K562 (cell line): Measurements from ENCODE around the gene KRTAP13-1. TPM values are rescaled to one million over a fixed set of nuclear protein-coding genes. Genes with fewer than 3 reads are reported as not detected.

Source experiments
- ATAC-seq: fragments of 200-7000 bp; cut with Tn5 transposase; 3 replicates; pipeline ENCODE4 v1.9.1; 2020; ENCODE audit warnings: moderate library complexity
- Bru-seq: library from RNA; stranded (reverse); fragments of 400-500 nt; gene quantifications from one replicate; lab custom pipeline; 2021; lab: Mats Ljungman, UMichigan
- BruChase-seq, 2 experiments: library from RNA; stranded (reverse); fragments of 400-500 nt; gene quantifications; one replicate each; lab custom pipeline; 2021; lab: Mats Ljungman, UMichigan
- BruUV-seq: library from RNA; stranded (reverse); fragments of 400-500 nt; replicated peaks from 2 replicates; lab custom pipeline; 2021; lab: Mats Ljungman, UMichigan
- CTCF ChIA-PET: fragments of 300-600 bp; formaldehyde crosslinking; extraction: SDS; loops from one replicate; lab custom pipeline; 2021; ENCODE audit warnings: low intra/inter-chr PET ratio; lab: Yijun Ruan, JAX
- POLR2A ChIA-PET: fragments of 300-600, 350-650 bp; sonication (Branson Sonifier 250); formaldehyde crosslinking; extraction: SDS; loops from one replicate; lab custom pipeline; 2021; ENCODE audit warnings: antibody characterized with exemption, inconsistent platforms; lab: Yijun Ruan, JAX
- DNase-seq, 4 experiments: peaks; one replicate each; pipeline versions ENCODE4 v3.0.0 to v3.0.0-alpha.2; 2011 to 2018; ENCODE audit warnings: low spot score in 3 of 4, mixed read lengths in 3 of 4; ENCODE audit errors: extremely low read depth in 1 of 4
- FAIRE-seq: peaks from 2 replicates; lab custom pipeline; 2011; peaks lifted over from hg19 to GRCh38; lab: Jason Lieb, UNC
- H2AFZ ChIP-seq: 2 replicates; pipeline ENCODE4 v1.6.0; 2011; ENCODE audit warnings: low read depth, low read length, control low read depth, inconsistent platforms
- H3K27ac ChIP-seq: fragments of 200-600 bp; 3 replicates; pipeline ENCODE4 v1.8.0; 2011; ENCODE audit warnings: low read depth, mild to moderate bottlenecking, control low read depth, inconsistent platforms, low read length, moderate library complexity, mixed read lengths; ENCODE audit errors: extremely low read depth
- H3K27me3 ChIP-seq, 2 experiments: fragments of 300-600 bp in 1 of 2; 2 replicates in 1 of 2; 3 replicates in 1 of 2; pipeline versions ENCODE4 v1.6.0 to v1.8.0; 2011; ENCODE audit warnings: inconsistent platforms in 2 of 2, low read length in 2 of 2, mild to moderate bottlenecking in 1 of 2, mixed read lengths in 1 of 2, moderate library complexity in 1 of 2; ENCODE audit not compliant: control insufficient read depth in 2 of 2, insufficient read depth in 2 of 2
- H3K36me3 ChIP-seq: fragments of 300-600 bp; 3 replicates; pipeline ENCODE4 v1.8.0; 2011; ENCODE audit warnings: mild to moderate bottlenecking, low read length, inconsistent platforms; ENCODE audit not compliant: control insufficient read depth, insufficient read depth
- H3K4me1 ChIP-seq, 2 experiments: fragments of 200-600 bp in 1 of 2; replicated peaks in 1 of 2; 2 replicates in 1 of 2; 3 replicates in 1 of 2; pipeline versions ENCODE4 v1.5.1 to v1.8.0; 2011; ENCODE audit warnings: inconsistent platforms in 2 of 2, low read length in 2 of 2, mild to moderate bottlenecking in 1 of 2, mixed read lengths in 1 of 2, moderate library complexity in 1 of 2; ENCODE audit not compliant: control insufficient read depth in 2 of 2, insufficient read depth in 2 of 2
- H3K4me2 ChIP-seq: 2 replicates; pipeline ENCODE4 v1.6.1; 2011; ENCODE audit warnings: low read length, control low read depth, inconsistent platforms, mixed read lengths; ENCODE audit not compliant: insufficient read depth
- H3K4me3 ChIP-seq: fragments of 200-600 bp; sonication (generic), shearing (Covaris generic); 2 replicates; pipeline ENCODE4 v1.5.1; 2016; ENCODE audit warnings: control low read depth, inconsistent platforms
- H3K79me2 ChIP-seq: fragments of 200-600 bp; 3 replicates; pipeline ENCODE4 v1.8.0; 2011; ENCODE audit warnings: low read length, inconsistent platforms; ENCODE audit not compliant: control insufficient read depth, insufficient read depth
- H3K9ac ChIP-seq, 2 experiments: 2 replicates each; pipeline versions ENCODE4 v1.6.0 to v1.6.1; 2011; ENCODE audit warnings: low read depth in 2 of 2, low read length in 2 of 2, control low read depth in 1 of 2, inconsistent platforms in 1 of 2, mild to moderate bottlenecking in 1 of 2, mixed read lengths in 1 of 2; ENCODE audit not compliant: insufficient read depth in 1 of 2
- H3K9me1 ChIP-seq: one replicate; pipeline ENCODE4 v1.6.0; 2011; ENCODE audit warnings: inconsistent platforms, mild to moderate bottlenecking, low read length, moderate library complexity; ENCODE audit not compliant: control insufficient read depth, insufficient read depth
- H3K9me3 ChIP-seq: replicated peaks from 2 replicates; pipeline ENCODE4 v1.5.1; 2011; ENCODE audit warnings: low read depth, low read length, inconsistent platforms; ENCODE audit not compliant: control insufficient read depth, insufficient read depth
- H4K20me1 ChIP-seq: replicated peaks from 2 replicates; pipeline ENCODE4 v1.6.1; 2011; ENCODE audit warnings: low read length, inconsistent platforms, mixed read lengths; ENCODE audit not compliant: control insufficient read depth, insufficient read depth
- CBX2 ChIP-seq: fragments of 200-600 bp; sonication (generic); IDR thresholded peaks from one replicate; pipeline ENCODE4 v1.6.1; 2012; ENCODE audit warnings: mild to moderate bottlenecking, low read length, inconsistent platforms; ENCODE audit not compliant: insufficient read depth, poor library complexity, severe bottlenecking
- SMAD4 ChIP-seq: fragments of 250-450 bp; sonication (Bioruptor Pico); conservative IDR thresholded peaks from 2 replicates; pipeline ENCODE4 v1.8.0; 2021; ENCODE audit warnings: inconsistent platforms, mild to moderate bottlenecking, moderate library complexity
- WGBS: fragments of 100-300 bp; shearing (Covaris generic); methylation state at CpG from one replicate; pipeline ENCODE4 v1.1.6; 2016; ENCODE audit warnings: low coverage, mixed read lengths; ENCODE audit not compliant: insufficient coverage; ENCODE audit errors: missing lambda C conversion rate; 5-methylcytosine and 5-hydroxymethylcytosine counted together
- in situ Hi-C: fragments of 300-500 bp; cut with MboI; formaldehyde crosslinking; loops from 4 replicates; pipeline ENCODE4 v1.15.0; 2018; ENCODE audit warnings: inconsistent platforms, mixed read lengths
- intact Hi-C: fragments of 100-400 bp; cut with micrococcal nuclease; formaldehyde crosslinking; loops from 2 replicates; pipeline ENCODE4 v1.14.2; 2022
- long read RNA-seq, 3 experiments: library from polyadenylated mRNA in 2 of 3; library from RNA in 1 of 3; unstranded in 2 of 3; stranded (forward) in 1 of 3; transcript quantifications; one replicate each; pipeline ENCODE4 v2.0.0, GENCODE V29; 2019 to 2022
- polyA minus RNA-seq, 3 experiments: library from RNA; depleted of rRNA, polyadenylated mRNA; stranded (reverse); fragments of >200 nt; gene quantifications; 2 replicates each; pipeline ENCODE4 v1.2.3, GENCODE V29; 2011
- polyA plus RNA-seq, 8 experiments: library from polyadenylated mRNA; depleted of rRNA in 4 of 8; stranded (reverse) in 5 of 8; unstranded in 3 of 8; fragments of >200 nt; fragmentation: Nextera tagmentation in 2 of 8; fragmentation: Illumina TruSeq in 1 of 8; extraction: Ambion mirVana in 2 of 8; extraction: Trizol in 1 of 8; gene quantifications; 2 replicates each; pipeline versions ENCODE4 v1.2.1 to v1.2.3, GENCODE V29; 2011 to 2014; ENCODE audit warnings: inconsistent platforms in 1 of 8, missing spikeins in 1 of 8
- total RNA-seq, 7 experiments: library from RNA; depleted of rRNA in 6 of 7; stranded (reverse); fragments of >200 nt in 6 of 7; fragmentation: Illumina TruSeq in 2 of 7; extraction: Trizol in 2 of 7; gene quantifications; 2 replicates each; pipeline versions ENCODE4 v1.2.1 to v1.2.3, GENCODE V29; 2011 to 2021; ENCODE audit warnings: low replicate concordance in 1 of 7

The KRTAP13-1 gene, protein sequence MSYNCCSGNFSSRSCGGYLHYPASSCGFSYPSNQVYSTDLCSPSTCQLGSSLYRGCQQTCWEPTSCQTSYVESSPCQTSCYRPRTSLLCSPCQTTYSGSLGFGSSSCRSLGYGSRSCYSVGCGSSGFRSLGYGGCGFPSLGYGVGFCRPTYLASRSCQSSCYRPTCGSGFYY
- not detected in 2 replicates for total RNA-seq (2011; cell fraction: chromatin; rRNA removed; ENCODE audit: low replicate concordance)
- not detected in 2 replicates for total RNA-seq (2011; cell fraction: nucleolus; rRNA removed)
- total RNA-seq (2011; cell fraction: nucleoplasm; rRNA removed), result not detected in 2 replicates
- not detected in 2 replicates for total RNA-seq (2014; rRNA removed)
- not detected in 2 replicates for total RNA-seq (2014; rRNA removed; fragmentation: Illumina TruSeq; extraction: Trizol)
- not detected in 2 replicates for total RNA-seq (2015; rRNA removed; fragmentation: Illumina TruSeq; extraction: Trizol)
- not detected in 2 replicates for total RNA-seq (2021)
- not detected in 2 replicates for polyA plus RNA-seq (2011; rRNA removed)
- polyA plus RNA-seq (2011; cell fraction: cytosol; rRNA removed), result not detected in 2 replicates
- polyA plus RNA-seq (2011; cell fraction: nucleus; rRNA removed), result not detected in 2 replicates
- polyA plus RNA-seq (2012), result not detected in 2 replicates
- not detected in 2 replicates for polyA plus RNA-seq (2014; fragmentation: Illumina TruSeq; extraction: Trizol)
- not detected for polyA plus RNA-seq (2014; fragmentation: Nextera tagmentation; extraction: Ambion mirVana)
- polyA plus RNA-seq (2014; rRNA removed), result not detected in 2 replicates
- polyA minus RNA-seq (2011; rRNA and poly(A)+ RNA removed), result not detected in 2 replicates
- polyA minus RNA-seq (2011; cell fraction: cytosol; rRNA and poly(A)+ RNA removed), result not detected in 2 replicates
- polyA minus RNA-seq (2011; cell fraction: nucleus; rRNA and poly(A)+ RNA removed), result not detected in 2 replicates
- Bru-seq, nascent RNA, result not detected
- not detected for BruChase-seq, experiment 1, labeled RNA remaining after a 2-hour chase
- BruChase-seq, experiment 2, labeled RNA remaining after a 6-hour chase, result not detected
- long read RNA-seq, experiment 1, result 0 reads
- long read RNA-seq, experiment 2, result 0 reads
- long read RNA-seq, experiment 3, result 0 reads

DNA sequence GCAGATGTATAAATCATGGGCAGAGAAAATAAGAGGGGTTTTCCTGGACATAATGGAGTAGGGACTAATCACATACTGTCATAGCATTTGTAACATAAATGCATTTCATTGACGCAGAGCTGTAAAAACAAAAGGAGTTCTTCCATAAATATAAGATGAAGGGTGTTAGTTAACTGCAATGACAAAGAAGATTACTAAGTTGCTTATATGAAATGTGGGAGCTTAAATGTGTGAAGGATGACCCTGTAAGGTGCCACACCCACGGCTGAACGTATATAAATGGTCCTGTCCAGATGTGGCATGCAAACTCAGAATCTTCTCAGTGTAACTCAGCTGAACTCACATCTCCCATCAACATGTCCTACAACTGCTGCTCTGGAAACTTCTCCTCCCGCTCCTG, at the start of gene KRTAP13-1:
KRTAP13-1 (plus strand) TSS at position 301 of the 400 bp plus-strand sequence; CDS start at position 357, 56 bp downstream.
- no peak within 1 kb of the TSS for H2AFZ ChIP-seq
- ATAC-seq (no peak), FAIRE-seq (no peak), DNase-seq (no peak)
- TF ChIP-seq CBX2, result no peak
- TF ChIP-seq SMAD4 (CRISPR knock-in tag), result no peak
- H3K4me3 ChIP-seq, result no peak within 1 kb of the TSS
- BruUV-seq, result no TSS peak
- 2% methylated on average over 4 of the region's 4 CpGs for WGBS
- H3K36me3 ChIP-seq, result no peaks in the 10 kb centered on the region
- H4K20me1 ChIP-seq, result no peaks in the 10 kb centered on the region
- no peaks in the 10 kb centered on the region; the same call in 1 of the 2 replicates for H3K9me3 ChIP-seq
- no peak within 1 kb of the TSS for H3K9ac ChIP-seq
- intact Hi-C loops, result no loop called here
- ChIA-PET POLR2A (no interaction called here), CTCF (no interaction called here)
- no peaks in the 10 kb centered on the region for H3K9me1 ChIP-seq
- H3K4me2 ChIP-seq, result no peak within 1 kb of the TSS
- in situ Hi-C loops, result no loop called here
- no peak within 1 kb of the TSS for H3K27ac ChIP-seq
- H3K4me1 ChIP-seq, result no peaks in the 10 kb centered on the region
- no peaks in the 10 kb centered on the region for H3K79me2 ChIP-seq
- no peaks in the 10 kb centered on the region for H3K27me3 ChIP-seq
